HepG2 (cell line): ENCODE measurements around the gene NUDT8. TPM values are rescaled to one million over a fixed set of nuclear protein-coding genes. Genes with fewer than 3 reads are reported as not detected.

Experiments
- ELF3 ChIP-seq: IDR thresholded peaks from 2 replicates; pipeline ENCODE4 v1.6.1; 2016; ENCODE audit warnings: missing genetic modification reagents, missing compliant biosample characterization
- FOSL1 ChIP-seq: sonication (generic); formaldehyde crosslinking; IDR thresholded peaks from 2 replicates; pipeline ENCODE4 v1.9.0; 2021; ENCODE audit warnings: missing genetic modification reagents, borderline replicate concordance
- FOXC1 ChIP-seq: sonication (generic); formaldehyde crosslinking; IDR thresholded peaks from 2 replicates; pipeline ENCODE4 v1.8.0; 2022; ENCODE audit warnings: mild to moderate bottlenecking, missing genetic modification reagents, borderline replicate concordance
- GFI1 ChIP-seq: sonication (generic); formaldehyde crosslinking; IDR thresholded peaks from 2 replicates; pipeline ENCODE4 v1.5.0; 2020; ENCODE audit warnings: missing genetic modification reagents, mild to moderate bottlenecking, borderline replicate concordance
- IRX3 ChIP-seq: sonication (generic); formaldehyde crosslinking; IDR thresholded peaks from 2 replicates; pipeline ENCODE4 v1.8.1; 2023; ENCODE audit warnings: mild to moderate bottlenecking, low read depth, missing genetic modification reagents, borderline replicate concordance
- KAT8 ChIP-seq: IDR thresholded peaks from 2 replicates; pipeline ENCODE4 v1.6.1; 2016; ENCODE audit warnings: missing genetic modification reagents, missing compliant biosample characterization
- MED1 ChIP-seq: sonication (generic); formaldehyde crosslinking; IDR thresholded peaks from 2 replicates; pipeline ENCODE4 v1.4.0; 2020; ENCODE audit warnings: missing genetic modification reagents
- NAIF1 ChIP-seq: sonication (generic); formaldehyde crosslinking; IDR thresholded peaks from 2 replicates; pipeline ENCODE4 v1.5.0; 2020; ENCODE audit warnings: mild to moderate bottlenecking, missing genetic modification reagents, borderline replicate concordance
- SP140L ChIP-seq: sonication (generic); formaldehyde crosslinking; IDR thresholded peaks from 2 replicates; pipeline ENCODE4 v1.4.0; 2020; ENCODE audit warnings: missing genetic modification reagents, borderline replicate concordance
- SP2 ChIP-seq: sonication (generic); formaldehyde crosslinking; IDR thresholded peaks from 2 replicates; pipeline ENCODE4 v1.5.1; 2020; ENCODE audit warnings: mild to moderate bottlenecking, missing genetic modification reagents
- STAG1 ChIP-seq: sonication (generic); formaldehyde crosslinking; IDR thresholded peaks from 2 replicates; pipeline ENCODE4 v1.4.0; 2020; ENCODE audit warnings: missing genetic modification reagents
- ZNF143 ChIP-seq: sonication (generic); formaldehyde crosslinking; IDR thresholded peaks from 2 replicates; pipeline ENCODE4 v1.4.0; 2020; ENCODE audit warnings: missing genetic modification reagents
- ZNF251 ChIP-seq: sonication (generic); formaldehyde crosslinking; IDR thresholded peaks from 2 replicates; pipeline ENCODE4 v1.9.0; 2021; ENCODE audit warnings: mild to moderate bottlenecking, missing genetic modification reagents
- ZNF572 ChIP-seq: sonication (generic); formaldehyde crosslinking; IDR thresholded peaks from 2 replicates; pipeline ENCODE4 v1.5.1; 2020; ENCODE audit warnings: mild to moderate bottlenecking, missing genetic modification reagents
- ZNF761 ChIP-seq: sonication (generic); formaldehyde crosslinking; conservative IDR thresholded peaks from 2 replicates; pipeline ENCODE4 v1.4.0; 2020; ENCODE audit warnings: mild to moderate bottlenecking, missing genetic modification reagents
- ZNF879 ChIP-seq: sonication (generic); formaldehyde crosslinking; IDR thresholded peaks from 2 replicates; pipeline ENCODE4 v1.8.1; 2023; ENCODE audit warnings: missing genetic modification reagents
- polyA plus RNA-seq, 8 experiments: library from polyadenylated mRNA; depleted of rRNA in 3 of 8; stranded (reverse) in 7 of 8; unstranded in 1 of 8; fragments of >200 nt; fragmentation: Illumina TruSeq in 4 of 8; extraction: Trizol in 4 of 8; gene quantifications; 2 replicates each; pipeline versions ENCODE4 v1.2.1 to v1.2.3, GENCODE V29; 2011 to 2016; ENCODE audit warnings: low read depth in 4 of 8, missing spikeins in 1 of 8, mixed read lengths in 1 of 8; ENCODE audit not compliant: insufficient read depth in 1 of 8
- total RNA-seq, 5 experiments: library from RNA; depleted of rRNA; stranded (reverse); fragments of >200 nt; fragmentation: Illumina TruSeq; extraction: Trizol; gene quantifications; 2 replicates each; pipeline ENCODE4 v1.2.3, GENCODE V29; 2016; ENCODE audit warnings: low read depth in 1 of 5
- TF ChIP-seq, protein P1 (sequence below): sonication (generic); formaldehyde crosslinking; IDR thresholded peaks from 2 replicates; pipeline ENCODE4 v1.4.0; 2020; ENCODE audit warnings: mild to moderate bottlenecking, missing genetic modification reagents
- TF ChIP-seq, protein P2 (sequence below): sonication (generic); formaldehyde crosslinking; IDR thresholded peaks from 2 replicates; pipeline ENCODE4 v1.4.0; 2020; ENCODE audit warnings: missing genetic modification reagents
- TF ChIP-seq, protein P3 (sequence below): sonication (generic); formaldehyde crosslinking; IDR thresholded peaks from 2 replicates; pipeline ENCODE4 v1.5.0; 2020; ENCODE audit warnings: mild to moderate bottlenecking, missing genetic modification reagents

The NUDT8 gene
- total and polyA plus RNA-seq, 2 of the 13 experiments (the other 11 are each of a cell fraction or from before 2014, with no cell fraction given), result 6.7 to 25.8 TPM

DNA sequence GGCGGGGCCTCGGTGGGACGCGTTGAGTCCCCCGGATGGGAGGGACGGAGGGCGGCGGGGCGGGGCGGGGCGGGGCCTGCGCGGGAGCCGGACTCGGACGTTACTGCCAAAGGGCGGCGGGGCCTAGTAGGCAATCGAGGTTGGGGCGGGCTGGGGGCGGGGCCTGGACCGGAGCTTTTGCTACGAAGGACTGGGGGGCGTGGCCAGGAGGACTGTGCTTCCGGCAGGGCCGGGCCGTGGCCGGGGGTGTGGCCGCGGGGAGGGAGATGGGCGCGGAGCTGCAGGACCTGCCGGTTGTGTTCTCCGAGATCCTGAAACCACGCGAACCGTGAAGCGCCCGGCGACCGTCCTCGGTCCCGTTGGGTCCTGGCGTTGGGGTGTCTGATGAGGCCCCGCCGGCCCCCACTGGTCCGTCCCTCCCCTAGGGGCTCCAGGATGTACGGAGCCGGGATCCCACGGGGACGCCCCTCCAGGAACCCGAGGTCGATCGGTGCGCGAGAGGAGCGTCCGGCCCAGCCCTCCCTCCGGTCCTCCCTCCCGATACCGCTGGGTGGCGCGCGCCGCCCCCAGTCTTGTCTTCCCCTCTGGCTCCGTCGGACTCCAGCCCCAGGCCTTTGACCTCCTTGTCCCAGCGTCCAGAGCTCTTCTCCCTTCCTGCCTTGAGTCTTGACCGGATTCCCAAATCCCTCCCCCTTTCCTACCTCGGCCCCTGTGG is 648 bp upstream of the NUDT8 start (continued):
- TF ChIP-seq ZNF251, result no peak
- TF ChIP-seq FOXC1 (CRISPR knock-in tag), result 0 out of 2 replicates have a peak, but pooled peaks have one; percentile 66
- TF ChIP-seq, protein P1, sequence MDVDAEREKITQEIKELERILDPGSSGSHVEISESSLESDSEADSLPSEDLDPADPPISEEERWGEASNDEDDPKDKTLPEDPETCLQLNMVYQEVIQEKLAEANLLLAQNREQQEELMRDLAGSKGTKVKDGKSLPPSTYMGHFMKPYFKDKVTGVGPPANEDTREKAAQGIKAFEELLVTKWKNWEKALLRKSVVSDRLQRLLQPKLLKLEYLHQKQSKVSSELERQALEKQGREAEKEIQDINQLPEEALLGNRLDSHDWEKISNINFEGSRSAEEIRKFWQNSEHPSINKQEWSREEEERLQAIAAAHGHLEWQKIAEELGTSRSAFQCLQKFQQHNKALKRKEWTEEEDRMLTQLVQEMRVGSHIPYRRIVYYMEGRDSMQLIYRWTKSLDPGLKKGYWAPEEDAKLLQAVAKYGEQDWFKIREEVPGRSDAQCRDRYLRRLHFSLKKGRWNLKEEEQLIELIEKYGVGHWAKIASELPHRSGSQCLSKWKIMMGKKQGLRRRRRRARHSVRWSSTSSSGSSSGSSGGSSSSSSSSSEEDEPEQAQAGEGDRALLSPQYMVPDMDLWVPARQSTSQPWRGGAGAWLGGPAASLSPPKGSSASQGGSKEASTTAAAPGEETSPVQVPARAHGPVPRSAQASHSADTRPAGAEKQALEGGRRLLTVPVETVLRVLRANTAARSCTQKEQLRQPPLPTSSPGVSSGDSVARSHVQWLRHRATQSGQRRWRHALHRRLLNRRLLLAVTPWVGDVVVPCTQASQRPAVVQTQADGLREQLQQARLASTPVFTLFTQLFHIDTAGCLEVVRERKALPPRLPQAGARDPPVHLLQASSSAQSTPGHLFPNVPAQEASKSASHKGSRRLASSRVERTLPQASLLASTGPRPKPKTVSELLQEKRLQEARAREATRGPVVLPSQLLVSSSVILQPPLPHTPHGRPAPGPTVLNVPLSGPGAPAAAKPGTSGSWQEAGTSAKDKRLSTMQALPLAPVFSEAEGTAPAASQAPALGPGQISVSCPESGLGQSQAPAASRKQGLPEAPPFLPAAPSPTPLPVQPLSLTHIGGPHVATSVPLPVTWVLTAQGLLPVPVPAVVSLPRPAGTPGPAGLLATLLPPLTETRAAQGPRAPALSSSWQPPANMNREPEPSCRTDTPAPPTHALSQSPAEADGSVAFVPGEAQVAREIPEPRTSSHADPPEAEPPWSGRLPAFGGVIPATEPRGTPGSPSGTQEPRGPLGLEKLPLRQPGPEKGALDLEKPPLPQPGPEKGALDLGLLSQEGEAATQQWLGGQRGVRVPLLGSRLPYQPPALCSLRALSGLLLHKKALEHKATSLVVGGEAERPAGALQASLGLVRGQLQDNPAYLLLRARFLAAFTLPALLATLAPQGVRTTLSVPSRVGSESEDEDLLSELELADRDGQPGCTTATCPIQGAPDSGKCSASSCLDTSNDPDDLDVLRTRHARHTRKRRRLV (CRISPR knock-in tag), result peak; percentile 58; the same call in 1 of the 2 replicates
- TF ChIP-seq NAIF1 (CRISPR knock-in tag), result no peak
- TF ChIP-seq, protein P2, sequence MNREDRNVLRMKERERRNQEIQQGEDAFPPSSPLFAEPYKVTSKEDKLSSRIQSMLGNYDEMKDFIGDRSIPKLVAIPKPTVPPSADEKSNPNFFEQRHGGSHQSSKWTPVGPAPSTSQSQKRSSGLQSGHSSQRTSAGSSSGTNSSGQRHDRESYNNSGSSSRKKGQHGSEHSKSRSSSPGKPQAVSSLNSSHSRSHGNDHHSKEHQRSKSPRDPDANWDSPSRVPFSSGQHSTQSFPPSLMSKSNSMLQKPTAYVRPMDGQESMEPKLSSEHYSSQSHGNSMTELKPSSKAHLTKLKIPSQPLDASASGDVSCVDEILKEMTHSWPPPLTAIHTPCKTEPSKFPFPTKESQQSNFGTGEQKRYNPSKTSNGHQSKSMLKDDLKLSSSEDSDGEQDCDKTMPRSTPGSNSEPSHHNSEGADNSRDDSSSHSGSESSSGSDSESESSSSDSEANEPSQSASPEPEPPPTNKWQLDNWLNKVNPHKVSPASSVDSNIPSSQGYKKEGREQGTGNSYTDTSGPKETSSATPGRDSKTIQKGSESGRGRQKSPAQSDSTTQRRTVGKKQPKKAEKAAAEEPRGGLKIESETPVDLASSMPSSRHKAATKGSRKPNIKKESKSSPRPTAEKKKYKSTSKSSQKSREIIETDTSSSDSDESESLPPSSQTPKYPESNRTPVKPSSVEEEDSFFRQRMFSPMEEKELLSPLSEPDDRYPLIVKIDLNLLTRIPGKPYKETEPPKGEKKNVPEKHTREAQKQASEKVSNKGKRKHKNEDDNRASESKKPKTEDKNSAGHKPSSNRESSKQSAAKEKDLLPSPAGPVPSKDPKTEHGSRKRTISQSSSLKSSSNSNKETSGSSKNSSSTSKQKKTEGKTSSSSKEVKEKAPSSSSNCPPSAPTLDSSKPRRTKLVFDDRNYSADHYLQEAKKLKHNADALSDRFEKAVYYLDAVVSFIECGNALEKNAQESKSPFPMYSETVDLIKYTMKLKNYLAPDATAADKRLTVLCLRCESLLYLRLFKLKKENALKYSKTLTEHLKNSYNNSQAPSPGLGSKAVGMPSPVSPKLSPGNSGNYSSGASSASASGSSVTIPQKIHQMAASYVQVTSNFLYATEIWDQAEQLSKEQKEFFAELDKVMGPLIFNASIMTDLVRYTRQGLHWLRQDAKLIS (CRISPR knock-in tag), result no peak
- 0 out of 2 replicates have a peak, but pooled peaks have one; percentile 13 for TF ChIP-seq SP2 (CRISPR knock-in tag)
- no peak for TF ChIP-seq ZNF761
- no peak for TF ChIP-seq MED1 (CRISPR knock-in tag)
- TF ChIP-seq ZNF572 (CRISPR knock-in tag), result no peak
- no peak for TF ChIP-seq ZNF879 (CRISPR knock-in tag)
- peak; percentile 12; the same call in 1 of the 2 replicates for TF ChIP-seq ZNF143 (CRISPR knock-in tag)
- TF ChIP-seq KAT8 (CRISPR knock-in tag), result peak; percentile 67; the same call in 1 of the 2 replicates
- TF ChIP-seq FOSL1 (CRISPR knock-in tag), result no peak
- TF ChIP-seq STAG1 (CRISPR knock-in tag), result peak; percentile 52
- TF ChIP-seq, protein P3, sequence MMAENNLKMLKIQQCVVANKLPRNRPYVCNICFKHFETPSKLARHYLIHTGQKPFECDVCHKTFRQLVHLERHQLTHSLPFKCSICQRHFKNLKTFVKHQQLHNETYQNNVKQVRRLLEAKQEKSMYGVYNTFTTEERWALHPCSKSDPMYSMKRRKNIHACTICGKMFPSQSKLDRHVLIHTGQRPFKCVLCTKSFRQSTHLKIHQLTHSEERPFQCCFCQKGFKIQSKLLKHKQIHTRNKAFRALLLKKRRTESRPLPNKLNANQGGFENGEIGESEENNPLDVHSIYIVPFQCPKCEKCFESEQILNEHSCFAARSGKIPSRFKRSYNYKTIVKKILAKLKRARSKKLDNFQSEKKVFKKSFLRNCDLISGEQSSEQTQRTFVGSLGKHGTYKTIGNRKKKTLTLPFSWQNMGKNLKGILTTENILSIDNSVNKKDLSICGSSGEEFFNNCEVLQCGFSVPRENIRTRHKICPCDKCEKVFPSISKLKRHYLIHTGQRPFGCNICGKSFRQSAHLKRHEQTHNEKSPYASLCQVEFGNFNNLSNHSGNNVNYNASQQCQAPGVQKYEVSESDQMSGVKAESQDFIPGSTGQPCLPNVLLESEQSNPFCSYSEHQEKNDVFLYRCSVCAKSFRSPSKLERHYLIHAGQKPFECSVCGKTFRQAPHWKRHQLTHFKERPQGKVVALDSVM (CRISPR knock-in tag), result no peak; the same call in 1 of the 2 replicates
- no peak for TF ChIP-seq IRX3 (CRISPR knock-in tag)
- TF ChIP-seq SP140L, result no peak
- peak; percentile 48; the same call in 1 of the 2 replicates for TF ChIP-seq ELF3 (CRISPR knock-in tag)
- no peak for TF ChIP-seq GFI1 (CRISPR knock-in tag)
